ENCODE data around the gene IPO8.

IPO8 gene

GRCh38 chr12:30719060-30719459 is 23.4 kb upstream of the IPO8 start:
- no peak for TF ChIP-seq CTCF (IDR thresholded peaks at IDR 0.05)
- H3K36me3 ChIP-seq (ENCODE audit: control insufficient read depth, insufficient read depth, low read length) = no peaks in the 10 kb centered on the region

DNA sequence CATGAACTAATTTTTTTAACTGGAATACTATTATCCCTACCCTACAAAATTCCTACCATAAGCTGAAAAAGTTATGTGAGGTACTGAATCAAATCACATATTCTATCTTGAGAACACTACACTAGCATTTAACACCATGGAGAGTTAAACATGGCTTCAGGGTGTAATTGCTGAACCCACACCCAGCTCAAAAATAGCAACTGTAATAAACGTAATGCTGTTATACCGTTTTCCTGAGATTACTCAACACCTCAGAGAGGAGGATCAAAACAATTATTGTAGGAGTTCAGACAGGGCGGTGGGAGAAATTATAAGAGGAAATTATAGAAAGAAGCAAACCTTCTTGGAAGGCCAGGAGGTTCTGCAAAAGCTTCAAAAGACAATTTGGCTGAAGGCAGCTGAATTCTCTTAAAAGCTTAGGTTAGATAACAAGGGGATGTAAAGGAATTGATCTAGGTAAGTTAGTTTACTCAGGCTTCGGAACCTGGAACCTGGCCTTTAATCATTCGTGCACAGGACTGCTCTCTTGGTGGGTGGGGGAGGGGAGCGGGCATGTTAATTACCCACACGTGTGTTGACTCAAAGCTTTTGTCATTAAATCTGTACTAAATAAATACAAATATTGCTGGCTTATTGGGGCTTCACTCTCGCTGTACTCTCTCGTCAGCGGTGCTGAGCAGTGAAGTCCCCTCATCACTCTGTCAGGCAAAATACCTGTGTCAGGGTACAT is 12.1 kb upstream of the IPO8 start:
- Histone ChIP-seq H3K9ac (no peak overlapping the region), H3K4me1 (no peaks in the 10 kb centered on the region)
- no peak for TF ChIP-seq CTCF (IDR thresholded peaks at IDR 0.05)

More at GRCh38 chr12:30719060-30719459, 23.4 kb upstream of the IPO8 start:
- Histone ChIP-seq H3K4me2 (ENCODE audit: low read length) (peak overlapping the region; percentile 78), H3K9me3 (ENCODE audit: control insufficient read depth, low read length) (no peaks in the 10 kb centered on the region), H3K4me3 (ENCODE audit: low read depth, low read length) (peak overlapping the region; percentile 68), H3K9ac (no peak overlapping the region), H3K27ac (peak overlapping the region; percentile 75), H2AFZ (peak overlapping the region; percentile 14), H3K27me3 (ENCODE audit: control insufficient read depth, insufficient read depth, low read length) (no peaks in the 10 kb centered on the region), H3K4me1 (peaks cover 6% of the 10 kb centered on the region), H3K79me2 (no peaks in the 10 kb centered on the region)

DNA sequence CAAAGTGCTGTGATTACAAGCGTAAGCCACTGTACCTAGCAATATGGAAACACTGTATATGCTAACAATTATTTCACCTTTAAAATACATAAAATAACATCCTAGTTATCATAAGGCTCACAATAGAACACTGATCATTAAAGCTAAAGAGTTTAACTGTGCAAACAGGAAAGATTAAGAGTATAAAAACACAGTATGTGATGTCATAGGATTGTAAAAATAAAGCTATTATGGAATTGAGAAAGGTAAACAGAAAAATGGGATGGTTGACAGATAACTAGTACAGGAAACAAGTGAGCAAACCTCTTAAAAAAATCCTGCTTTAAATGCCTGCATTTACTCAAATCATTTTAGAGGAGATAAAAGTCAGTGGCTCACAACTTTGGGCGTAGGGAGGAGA is 10.8 kb upstream of the IPO8 start:
- Histone ChIP-seq H3K27ac (no peak overlapping the region), H3K36me3 (ENCODE audit: control insufficient read depth, insufficient read depth, low read length) (no peaks in the 10 kb centered on the region), H3K4me2 (ENCODE audit: low read length) (no peak overlapping the region), H3K79me2 (no peaks in the 10 kb centered on the region), H3K4me1 (no peaks in the 10 kb centered on the region), H2AFZ (no peak overlapping the region), H3K4me3 (ENCODE audit: low read depth, low read length) (no peak overlapping the region), H3K9ac (no peak overlapping the region), H3K9me3 (ENCODE audit: control insufficient read depth, low read length) (no peaks in the 10 kb centered on the region), H3K27me3 (ENCODE audit: control insufficient read depth, insufficient read depth, low read length) (no peaks in the 10 kb centered on the region)
- TF ChIP-seq CTCF (IDR thresholded peaks at IDR 0.05) = no peak

More for the DNA sequence above, 12.1 kb upstream of the IPO8 start:
- H3K27me3 ChIP-seq (ENCODE audit: control insufficient read depth, insufficient read depth, low read length) = no peaks in the 10 kb centered on the region
- H3K79me2 ChIP-seq = no peaks in the 10 kb centered on the region
- H3K27ac ChIP-seq = no peak overlapping the region
- no peak overlapping the region for H3K4me2 ChIP-seq (ENCODE audit: low read length)
- H2AFZ ChIP-seq = no peak overlapping the region
- H3K9me3 ChIP-seq (ENCODE audit: control insufficient read depth, low read length) = no peaks in the 10 kb centered on the region
- H3K4me3 ChIP-seq (ENCODE audit: low read depth, low read length) = no peak overlapping the region
- no peaks in the 10 kb centered on the region for H3K36me3 ChIP-seq (ENCODE audit: control insufficient read depth, insufficient read depth, low read length)

GRCh38 chr12:30701056-30701455 is 5.4 kb upstream of the IPO8 start:
- H3K9me3 ChIP-seq (ENCODE audit: control insufficient read depth, low read length) = no peaks in the 10 kb centered on the region
- no peak overlapping the region for H3K4me3 ChIP-seq (ENCODE audit: low read depth, low read length)
- H3K9ac ChIP-seq = no peak overlapping the region
- H3K36me3 ChIP-seq (ENCODE audit: control insufficient read depth, insufficient read depth, low read length) = no peaks in the 10 kb centered on the region
- no peak overlapping the region for H3K4me2 ChIP-seq (ENCODE audit: low read length)
- no peak for TF ChIP-seq CTCF (IDR thresholded peaks at IDR 0.05)
- H3K27me3 ChIP-seq (ENCODE audit: control insufficient read depth, insufficient read depth, low read length) = no peaks in the 10 kb centered on the region
- H2AFZ ChIP-seq = no peak overlapping the region
- H3K4me1 ChIP-seq = peaks cover 6% of the 10 kb centered on the region
- no peaks in the 10 kb centered on the region for H3K79me2 ChIP-seq
- no peak overlapping the region for H3K27ac ChIP-seq
